Embryonic facial prominence (tissue), 1 donor: ENCODE results near the gene CFAP92.
"Not testable (repeated sequence)": the region's sequence is repeated elsewhere in the genome, so short reads cannot be mapped to it uniquely, and the experiment has no call there.

Experiments used
- DNase-seq: peaks from one replicate; pipeline ENCODE4 v3.0.0-alpha.2; 2016; ENCODE audit errors: extremely low spot score

CFAP92 gene

GRCh38 chr3:128902426-128902825 is 91.5 kb downstream of the CFAP92 start:
- DNase-seq, result no peak

GRCh38 chr3:128895843-128896697 is 97.8 kb downstream of the CFAP92 start:
- no peak for DNase-seq

- DNase-seq, result no peak
Measured at GRCh38 chr3:128889139-128889894, 104.6 kb downstream of the CFAP92 start.

GRCh38 chr3:128884992-128885391 is 108.9 kb downstream of the CFAP92 start:
- DNase-seq, result no peak

GRCh38 chr3:128882719-128883118 is 111.2 kb downstream of the CFAP92 start:
- DNase-seq, result no peak

- no peak for DNase-seq
Measured at GRCh38 chr3:128881576-128881975, 112.3 kb downstream of the CFAP92 start.

GRCh38 chr3:128880455-128880854 is 113.4 kb downstream of the CFAP92 start:
- DNase-seq, result not testable (repeated sequence)

- no peak for DNase-seq
Measured at GRCh38 chr3:128879991-128880390, 113.9 kb downstream of the CFAP92 start.

GRCh38 chr3:128879125-128879969 is 114.5 kb downstream of the CFAP92 start, which contains the start of gene ACAD9:
Gene ACAD9, plus strand, starts transcription at chr3:128879620. Its CDS starts 72 bp downstream, at chr3:128879692.
- DNase-seq, result peak; percentile 96

GRCh38 chr3:128878556-128879124 is 115.2 kb downstream of the CFAP92 start:
- DNase-seq, result peak; percentile 21

GRCh38 chr3:128878011-128878457 is 115.8 kb downstream of the CFAP92 start:
- no peak for DNase-seq

- no peak for DNase-seq
Measured at GRCh38 chr3:128875556-128876120, 118.2 kb downstream of the CFAP92 start.

- DNase-seq, result no peak
Measured at GRCh38 chr3:128874481-128875180, 119.2 kb downstream of the CFAP92 start.

- no peak for DNase-seq
Measured at GRCh38 chr3:128873244-128874022, 120.4 kb downstream of the CFAP92 start.

GRCh38 chr3:128872744-128873143 is 121.1 kb downstream of the CFAP92 start:
- no peak for DNase-seq

GRCh38 chr3:128872282-128872681 is 121.6 kb downstream of the CFAP92 start:
- no peak for DNase-seq

GRCh38 chr3:128870347-128870746 is 123.5 kb downstream of the CFAP92 start:
- DNase-seq, result no peak

- no peak for DNase-seq
Measured at GRCh38 chr3:128867200-128868125, 126.4 kb downstream of the CFAP92 start.
